Measurements from ENCODE around the gene TRABD2B. TPM values are rescaled to one million over a fixed set of nuclear protein-coding genes. Genes with fewer than 3 reads are reported as not detected.

The TRABD2B gene
- total RNA-seq, 1 experiment from 2014 or later: not detected

GRCh38 chr1:47830641-47831333 is 166.4 kb downstream of the TRABD2B start:
- DNase-seq (ENCODE audit: low read depth): no peak

GRCh38 chr1:47830021-47830420 is 167.2 kb downstream of the TRABD2B start:
- no peak for DNase-seq (ENCODE audit: low read depth)

- no peak for DNase-seq (ENCODE audit: low read depth)
Measured at GRCh38 chr1:47828978-47829377, 168.2 kb downstream of the TRABD2B start.

DNA sequence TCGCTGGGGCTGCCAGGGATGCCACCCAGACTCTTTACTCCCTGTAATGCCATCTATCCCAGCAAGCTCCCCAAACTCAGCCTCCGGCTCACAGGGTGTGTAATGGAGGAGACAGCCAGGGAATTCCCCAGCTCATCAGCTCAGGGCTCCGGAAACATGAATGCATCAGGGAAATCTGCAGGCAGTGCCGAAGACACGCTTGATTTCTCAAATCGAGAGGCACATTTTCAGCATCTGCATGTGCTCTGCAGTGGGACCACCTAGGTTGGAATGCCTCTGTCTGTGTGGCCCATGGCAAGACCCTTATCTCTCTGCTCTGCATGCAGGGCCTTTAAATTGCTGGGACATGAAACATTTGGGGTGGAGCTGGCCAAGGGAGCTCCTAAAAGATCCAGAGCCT is 170.1 kb downstream of the TRABD2B start:
- peak; percentile 7 for DNase-seq (ENCODE audit: low read depth)

DNA sequence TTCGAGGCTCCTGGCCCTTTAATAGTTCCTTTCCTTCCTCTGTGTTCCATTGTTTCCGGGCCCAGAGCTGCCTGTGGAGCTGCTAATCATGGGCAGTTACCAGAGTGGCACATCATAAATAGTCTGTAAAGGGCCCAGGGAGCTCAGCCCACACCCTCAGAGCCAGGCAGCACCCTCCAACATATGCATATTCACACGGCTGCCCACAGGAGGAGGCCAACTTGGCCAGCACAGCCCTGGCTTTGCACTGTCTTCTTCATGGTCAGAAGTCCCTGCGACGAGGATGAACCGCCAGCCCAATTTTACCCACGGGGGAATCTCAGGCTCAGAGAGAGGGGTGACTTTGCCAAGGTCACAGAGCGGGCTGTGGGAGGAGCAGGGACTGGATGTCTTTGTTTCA is 172.5 kb downstream of the TRABD2B start:
- DNase-seq (ENCODE audit: low read depth): no peak

DNA sequence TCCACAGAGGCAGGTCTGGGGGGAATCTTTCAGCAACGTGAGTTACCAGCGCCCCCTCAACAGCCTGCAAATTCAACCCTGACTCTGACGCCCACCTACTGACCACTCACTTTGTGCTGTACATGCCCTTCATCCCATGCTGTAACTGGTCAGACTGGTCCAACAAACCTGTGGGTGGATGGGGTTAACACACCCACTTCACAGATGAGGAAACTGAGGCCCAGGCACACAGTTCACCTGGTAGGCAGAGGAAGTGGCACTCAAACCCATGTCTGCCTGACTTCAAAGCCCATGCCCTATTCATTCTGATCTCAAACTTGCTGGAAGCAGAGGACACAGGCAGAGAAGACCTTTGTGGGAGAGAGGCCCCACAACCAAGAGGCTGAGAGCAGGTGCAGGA is 172.9 kb downstream of the TRABD2B start:
- DNase-seq (ENCODE audit: low read depth): no peak

GRCh38 chr1:47823040-47823808 is 174.0 kb downstream of the TRABD2B start:
- DNase-seq (ENCODE audit: low read depth): no peak

DNA sequence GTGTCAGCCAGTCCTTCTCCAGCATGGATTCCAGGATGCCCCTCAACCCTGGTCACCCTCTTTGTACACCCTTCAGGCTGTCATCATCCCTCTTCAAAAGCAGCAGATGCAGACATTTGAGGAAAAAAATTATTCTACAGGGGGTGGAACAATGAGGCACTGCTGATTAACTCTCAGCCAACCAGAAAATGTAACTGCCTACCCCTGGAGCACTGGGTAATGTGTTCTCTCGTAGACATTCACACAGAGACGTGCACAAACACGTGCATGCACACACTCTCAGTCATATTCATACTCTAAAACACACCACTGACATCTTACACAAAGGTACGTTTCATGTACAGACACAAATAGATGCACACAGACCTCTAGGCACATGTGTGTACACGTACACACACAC is 175.4 kb downstream of the TRABD2B start:
- DNase-seq (ENCODE audit: low read depth): no peak

- no peak for DNase-seq (ENCODE audit: low read depth)
Measured at GRCh38 chr1:47819574-47819888, 177.7 kb downstream of the TRABD2B start.

GRCh38 chr1:47818682-47819573 is 178.3 kb downstream of the TRABD2B start:
- peak; percentile 11 for DNase-seq (ENCODE audit: low read depth)

GRCh38 chr1:47817861-47818260 is 179.3 kb downstream of the TRABD2B start:
- DNase-seq (ENCODE audit: low read depth): no peak

- DNase-seq (ENCODE audit: low read depth): no peak
Measured at GRCh38 chr1:47816325-47817071, 180.7 kb downstream of the TRABD2B start.

- no peak for DNase-seq (ENCODE audit: low read depth)
Measured at GRCh38 chr1:47814612-47815395, 182.4 kb downstream of the TRABD2B start.

GRCh38 chr1:47813970-47814369 is 183.2 kb downstream of the TRABD2B start:
- DNase-seq (ENCODE audit: low read depth): no peak

- DNase-seq (ENCODE audit: low read depth): no peak
Measured at GRCh38 chr1:47812904-47813514, 184.2 kb downstream of the TRABD2B start.

GRCh38 chr1:47810964-47811682 is 186.1 kb downstream of the TRABD2B start:
- no peak for DNase-seq (ENCODE audit: low read depth)

DNA sequence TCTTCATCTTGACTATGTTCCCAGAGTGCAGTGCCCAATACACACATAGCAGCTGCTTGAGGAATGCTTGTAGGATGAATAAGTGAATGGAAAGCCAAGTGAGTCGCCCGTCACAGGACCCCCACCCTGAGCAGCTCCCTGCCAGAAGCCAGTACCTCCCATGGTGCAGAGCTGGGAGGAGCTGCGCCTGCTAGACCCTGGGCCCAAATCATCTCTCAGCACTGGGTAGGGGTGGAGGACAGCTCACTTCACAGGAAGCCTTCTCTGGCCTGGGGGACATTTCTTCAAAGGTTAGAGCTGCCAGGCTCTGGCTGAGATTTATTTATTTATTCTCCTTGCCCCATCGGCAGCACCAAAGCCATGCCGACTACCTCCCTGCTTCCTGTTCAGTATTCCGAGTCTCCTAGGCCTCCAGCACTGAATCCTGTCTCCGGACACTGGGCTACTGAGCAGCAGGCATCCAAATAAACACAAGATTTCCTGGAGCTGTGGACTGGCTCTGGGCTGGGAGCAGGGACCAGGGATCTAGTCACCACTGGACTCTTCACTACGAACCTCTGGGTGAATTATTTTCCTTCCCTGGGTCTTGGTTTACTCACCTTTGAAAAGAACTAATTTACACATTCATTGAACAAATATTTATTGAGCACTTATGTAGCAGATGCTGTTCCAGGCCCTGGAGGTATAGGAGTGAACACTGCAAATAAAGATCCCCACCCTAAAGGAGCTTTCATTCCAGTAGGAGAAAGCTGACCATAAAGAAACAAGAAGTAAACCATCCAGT is 187.7 kb downstream of the TRABD2B start:
- peak; percentile 30 for DNase-seq (ENCODE audit: low read depth)

GRCh38 chr1:47808612-47809011 is 188.6 kb downstream of the TRABD2B start:
- DNase-seq (ENCODE audit: low read depth): no peak

DNA sequence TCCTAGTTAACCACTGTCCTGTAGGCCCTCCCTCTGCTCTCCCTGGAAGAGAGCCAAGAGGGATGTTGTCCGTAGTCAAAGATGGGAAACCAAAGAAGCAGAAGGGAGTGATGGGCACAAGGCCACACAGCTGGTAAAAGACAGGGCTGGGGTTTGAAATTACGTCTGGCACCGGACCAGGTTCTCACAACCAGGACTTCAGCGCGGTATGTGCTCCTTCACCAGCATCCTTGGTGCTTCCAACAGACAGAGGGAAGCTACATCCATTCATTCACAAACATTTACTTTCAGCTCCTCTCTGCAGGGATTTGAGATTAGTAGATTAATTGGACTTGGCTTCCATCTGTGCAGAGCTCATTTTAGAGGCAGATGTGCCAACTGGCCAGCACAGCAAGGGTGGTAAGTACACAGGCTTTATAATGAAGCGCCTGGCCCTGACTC is 191.2 kb downstream of the TRABD2B start:
- no peak for DNase-seq (ENCODE audit: low read depth)

Data from M059J (cell line).